IMR-90 (cell line): ENCODE data around the gene RAB42. TPM values are rescaled to one million over a fixed set of nuclear protein-coding genes. Genes with fewer than 3 reads are reported as not detected.
"Not testable (repeated sequence)": the region's sequence is repeated elsewhere in the genome, so short reads cannot be mapped to it uniquely, and the experiment has no call there.

Source experiments
- ATAC-seq: fragments of 200-7000 bp; cut with Tn5 transposase; 2 replicates; pipeline ENCODE4 v1.9.1; 2020; ENCODE audit warnings: low read depth, mild to moderate bottlenecking, moderate library complexity
- BruUV-seq: library from RNA; stranded (reverse); fragments of 400-500 nt; replicated peaks from 2 replicates; lab custom pipeline; 2021; lab: Mats Ljungman, UMichigan
- CTCF ChIA-PET: fragments of 300-600 bp; formaldehyde crosslinking; extraction: SDS; loops from one replicate; lab custom pipeline; 2021; ENCODE audit warnings: antibody characterized with exemption; lab: Yijun Ruan, JAX
- POLR2A ChIA-PET: fragments of 300-600 bp; sonication (Branson Sonifier 250); formaldehyde crosslinking; loops from one replicate; lab custom pipeline; 2022; ENCODE audit warnings: antibody characterized with exemption; ENCODE audit not compliant: unreplicated experiment; lab: Charles Lee
- DNase-seq: peaks from one replicate; pipeline ENCODE4 v3.0.0; 2013
- H2AFZ ChIP-seq: replicated peaks from 2 replicates; pipeline ENCODE3; 2013; ENCODE audit warnings: low read length, mild to moderate bottlenecking; ENCODE audit not compliant: poor library complexity
- H2AK5ac ChIP-seq: 2 replicates; pipeline ENCODE4 v1.6.1; 2013; ENCODE audit warnings: low read depth, low read length, inconsistent platforms
- H2AK9ac ChIP-seq: replicated peaks from 2 replicates; pipeline ENCODE3; 2013; ENCODE audit warnings: mild to moderate bottlenecking, low read depth, low read length, moderate library complexity; ENCODE audit not compliant: poor library complexity
- H2BK120ac ChIP-seq: 2 replicates; pipeline ENCODE4 v1.6.1; 2013; ENCODE audit warnings: low read depth, low read length, inconsistent platforms
- H2BK15ac ChIP-seq: 3 replicates; pipeline ENCODE4 v1.6.1; 2013; ENCODE audit warnings: low read depth, low read length, inconsistent platforms
- H2BK20ac ChIP-seq: 2 replicates; pipeline ENCODE4 v1.6.1; 2013; ENCODE audit warnings: low read depth, mild to moderate bottlenecking, inconsistent platforms, low read length, moderate library complexity
- H2BK5ac ChIP-seq: 2 replicates; pipeline ENCODE4 v1.6.1; 2013; ENCODE audit warnings: mild to moderate bottlenecking, low read depth, low read length, inconsistent platforms; ENCODE audit not compliant: poor library complexity, severe bottlenecking
- H3K14ac ChIP-seq: replicated peaks from 2 replicates; pipeline ENCODE4 v1.6.1; 2013; ENCODE audit warnings: low read depth, low read length, inconsistent platforms
- H3K18ac ChIP-seq: 2 replicates; pipeline ENCODE4 v1.6.1; 2013; ENCODE audit warnings: low read depth, low read length, control low read depth
- H3K23ac ChIP-seq: 2 replicates; pipeline ENCODE4 v1.6.1; 2013; ENCODE audit warnings: low read depth, low read length, inconsistent platforms
- H3K27ac ChIP-seq: 2 replicates; pipeline ENCODE4 v1.5.1; 2013; ENCODE audit warnings: mild to moderate bottlenecking, control low read depth, low read length; ENCODE audit not compliant: insufficient read depth
- H3K27me3 ChIP-seq: 2 replicates; pipeline ENCODE4 v1.6.1; 2013; ENCODE audit warnings: low read length; ENCODE audit not compliant: control insufficient read depth, insufficient read depth
- H3K36me3 ChIP-seq: 2 replicates; pipeline ENCODE4 v1.6.1; 2013; ENCODE audit warnings: low read length, mixed read lengths; ENCODE audit not compliant: control insufficient read depth, insufficient read depth
- H3K4ac ChIP-seq: 2 replicates; pipeline ENCODE4 v1.6.1; 2013; ENCODE audit warnings: low read depth, low read length, inconsistent platforms
- H3K4me1 ChIP-seq: 2 replicates; pipeline ENCODE4 v1.6.1; 2013; ENCODE audit warnings: low read length, mixed read lengths; ENCODE audit not compliant: control insufficient read depth, insufficient read depth
- H3K4me2 ChIP-seq: 2 replicates; pipeline ENCODE4 v1.6.1; 2013; ENCODE audit warnings: low read depth, mild to moderate bottlenecking, control low read depth, low read length, moderate library complexity
- H3K4me3 ChIP-seq: 2 replicates; pipeline ENCODE4 v1.5.1; 2013; ENCODE audit warnings: low read depth, mild to moderate bottlenecking, control low read depth, low read length, moderate library complexity; ENCODE audit not compliant: insufficient read depth
- H3K56ac ChIP-seq: 2 replicates; pipeline ENCODE4 v1.6.1; 2013; ENCODE audit warnings: low read length, inconsistent platforms; ENCODE audit not compliant: insufficient read depth; ENCODE audit errors: extremely low read depth
- H3K79me1 ChIP-seq, 2 experiments: 2 replicates each; pipeline ENCODE4 v1.6.1; 2013; ENCODE audit warnings: low read length in 2 of 2, inconsistent platforms in 1 of 2, low read depth in 1 of 2
- H3K9ac ChIP-seq: 2 replicates; pipeline ENCODE4 v1.6.1; 2013; ENCODE audit warnings: low read depth, low read length, control low read depth
- H3K9me1 ChIP-seq: 2 replicates; pipeline ENCODE4 v1.6.1; 2013; ENCODE audit warnings: low read length, inconsistent platforms; ENCODE audit not compliant: insufficient read depth
- H3K9me3 ChIP-seq: 2 replicates; pipeline ENCODE4 v1.6.1; 2013; ENCODE audit warnings: low read length; ENCODE audit not compliant: control insufficient read depth, insufficient read depth
- H4K20me1 ChIP-seq: 2 replicates; pipeline ENCODE4 v1.6.1; 2013; ENCODE audit warnings: low read length, inconsistent platforms; ENCODE audit not compliant: insufficient read depth
- H4K5ac ChIP-seq: 2 replicates; pipeline ENCODE4 v1.6.1; 2013; ENCODE audit warnings: mild to moderate bottlenecking, low read depth, low read length, control low read depth
- H4K8ac ChIP-seq, 2 experiments: 2 replicates each; pipeline ENCODE4 v1.6.1; 2013; ENCODE audit warnings: low read depth in 2 of 2, low read length in 2 of 2, control low read depth in 1 of 2, inconsistent platforms in 1 of 2
- H4K91ac ChIP-seq: 2 replicates; pipeline ENCODE4 v1.6.1; 2013; ENCODE audit warnings: low read depth, low read length, inconsistent platforms; ENCODE audit not compliant: insufficient read depth
- whole genome bisulfite sequencing, 2 experiments: methylation state at CpG; one replicate each; pipeline versions ENCODE4 v1.1.5 to v1.1.7; 2013; ENCODE audit warnings: missing lambda C conversion rate in 2 of 2; ENCODE audit not compliant: insufficient read length in 1 of 2; ENCODE audit errors: extremely low coverage in 2 of 2; 5-methylcytosine and 5-hydroxymethylcytosine counted together
- dilution Hi-C: fragments of 300-500 bp; cut with HindIII; formaldehyde crosslinking; loops from one replicate; pipeline ENCODE4 v1.14.3; 2018; ENCODE audit warnings: low sequenced_read_pairs; ENCODE audit not compliant: unreplicated experiment
- in situ Hi-C: fragments of 300-500 bp; cut with MboI; formaldehyde crosslinking; loops from 3 replicates; pipeline ENCODE4 v1.14.3; 2019; ENCODE audit warnings: low sequenced_read_pairs, inconsistent platforms, mixed read lengths
- intact Hi-C: fragments of 100-400 bp; cut with micrococcal nuclease; formaldehyde crosslinking; loops from 2 replicates; pipeline ENCODE4 v1.10.0; 2022
- polyA plus RNA-seq, 3 experiments: library from polyadenylated mRNA; depleted of rRNA; stranded (reverse); fragments of >200 nt; gene quantifications; 2 replicates each; pipeline ENCODE4 v1.2.3, GENCODE V29; 2012; ENCODE audit warnings: low replicate concordance in 1 of 3
- total RNA-seq: library from RNA; depleted of rRNA; stranded (reverse); fragments of >200 nt; gene quantifications from 2 replicates; pipeline ENCODE4 v1.2.3, GENCODE V29; 2012

RAB42 gene
- total and polyA plus RNA-seq, 2 of the 4 experiments (the other 2 are of a cell fraction): 0.77 to 0.90 TPM

GRCh38 chr1:28586585-28587391 lies 5.3 kb upstream of the RAB42 start:
- H3K14ac ChIP-seq, H3K18ac ChIP-seq, H3K4ac ChIP-seq, H3K4me3 ChIP-seq, H2AFZ ChIP-seq, H4K8ac ChIP-seq, CTCF ChIA-PET, H4K20me1 ChIP-seq, in situ Hi-C loops, H3K23ac ChIP-seq, dilution Hi-C loops, H3K9me3 ChIP-seq, H3K4me1 ChIP-seq, ATAC-seq, H4K5ac ChIP-seq, H3K79me1 ChIP-seq, BruUV-seq, H2BK5ac ChIP-seq, H3K9ac ChIP-seq, DNase-seq, H3K27me3 ChIP-seq, H2BK15ac ChIP-seq, H2AK9ac ChIP-seq, intact Hi-C loops, H2BK120ac ChIP-seq, H3K56ac ChIP-seq, H3K9me1 ChIP-seq, H3K4me2 ChIP-seq, H4K91ac ChIP-seq, H3K27ac ChIP-seq, H2BK20ac ChIP-seq, H2AK5ac ChIP-seq, H3K36me3 ChIP-seq, POLR2A ChIA-PET: not testable (repeated sequence)
- 95% methylated on average over 4 of the region's 19 CpGs; no CpG with 5 or more reads in 1 of the 2 experiments for whole genome bisulfite sequencing, 2 experiments
